Measurements from ENCODE around the gene USP5. TPM values are rescaled to one million over a fixed set of nuclear protein-coding genes. Genes with fewer than 3 reads are reported as not detected.
"Not testable (repeated sequence)": the region's sequence is repeated elsewhere in the genome, so short reads cannot be mapped to it uniquely, and the experiment has no call there.

USP5 gene
- total RNA-seq, 3 donors from 2014 or later = 169 to 192 (median 176) TPM

DNA sequence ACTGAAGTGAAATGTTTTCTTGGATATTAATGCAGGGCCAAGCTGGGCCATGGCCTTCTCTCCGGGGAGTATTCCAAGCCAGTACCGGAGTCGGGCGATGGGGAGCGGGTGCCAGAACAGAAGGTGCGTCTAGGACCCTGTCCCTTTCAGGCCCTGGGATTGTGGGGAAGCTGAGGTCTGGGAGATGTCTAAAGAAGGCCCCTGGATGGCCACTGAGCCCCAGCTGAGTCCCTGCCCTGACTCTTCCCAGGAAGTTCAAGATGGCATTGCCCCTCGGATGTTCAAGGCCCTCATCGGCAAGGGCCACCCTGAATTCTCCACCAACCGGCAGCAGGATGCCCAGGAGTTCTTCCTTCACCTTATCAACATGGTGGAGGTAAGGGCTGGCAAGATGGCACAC is 8.2 kb downstream of the USP5 start:
- no peak overlapping the region for H3K4me3 Mint-ChIP-seq
- H3K9me3 Mint-ChIP-seq = no peaks in the 10 kb centered on the region
- peaks cover 54% of the 10 kb centered on the region for H3K36me3 Mint-ChIP-seq (ENCODE audit: insufficient read depth)
- no peak for ATAC-seq
- no peaks in the 10 kb centered on the region for H3K4me1 Mint-ChIP-seq (ENCODE audit: low read depth)
- no peak for DNase-seq
- H3K27me3 Mint-ChIP-seq (ENCODE audit: low read depth) = no peaks in the 10 kb centered on the region

DNA sequence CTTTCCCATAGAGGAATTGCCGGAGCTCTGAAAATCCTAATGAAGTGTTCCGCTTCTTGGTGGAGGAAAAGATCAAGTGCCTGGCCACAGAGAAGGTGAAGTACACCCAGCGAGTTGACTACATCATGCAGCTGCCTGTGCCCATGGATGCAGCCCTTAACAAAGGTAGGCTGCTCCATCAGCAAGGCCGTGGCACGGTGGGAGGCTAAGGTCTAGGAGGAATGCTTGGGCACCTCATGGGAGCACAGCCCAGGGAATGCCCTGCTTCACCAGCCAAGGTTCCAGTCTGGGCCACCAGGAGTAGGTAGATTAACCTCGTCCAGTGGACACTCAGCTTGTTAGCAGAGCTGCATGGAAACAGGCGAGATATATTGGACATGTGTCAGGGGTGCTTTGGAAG is 9.0 kb downstream of the USP5 start:
- Mint-ChIP-seq H3K27me3 (ENCODE audit: low read depth) (no peaks in the 10 kb centered on the region), H3K4me3 (no peak overlapping the region), H3K36me3 (ENCODE audit: insufficient read depth) (peaks cover 55% of the 10 kb centered on the region), H3K9me3 (no peaks in the 10 kb centered on the region), H3K4me1 (ENCODE audit: low read depth) (no peaks in the 10 kb centered on the region)
- DNase-seq (no peak), ATAC-seq (no peak)

DNA sequence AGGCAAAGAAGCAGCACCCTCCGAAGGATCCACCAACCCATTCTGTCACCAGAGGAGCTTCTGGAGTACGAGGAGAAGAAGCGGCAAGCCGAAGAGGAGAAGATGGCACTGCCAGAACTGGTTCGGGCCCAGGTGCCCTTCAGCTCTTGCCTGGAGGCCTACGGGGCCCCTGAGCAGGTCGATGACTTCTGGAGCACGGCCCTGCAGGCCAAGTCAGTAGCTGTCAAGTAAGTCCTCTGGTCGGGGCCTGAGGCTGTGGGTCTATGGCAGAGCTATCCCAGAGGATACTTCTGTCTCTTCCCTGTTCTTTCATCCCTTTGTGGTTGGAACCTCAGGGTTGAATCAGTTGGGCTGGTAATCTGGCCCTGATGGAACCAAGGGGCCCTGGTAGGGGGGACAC is 9.4 kb downstream of the USP5 start:
- no peak overlapping the region for H3K4me3 Mint-ChIP-seq
- peaks cover under 1% of the 10 kb centered on the region for H3K4me1 Mint-ChIP-seq (ENCODE audit: low read depth)
- H3K27me3 Mint-ChIP-seq (ENCODE audit: low read depth) = no peaks in the 10 kb centered on the region
- H3K9me3 Mint-ChIP-seq = no peaks in the 10 kb centered on the region
- H3K36me3 Mint-ChIP-seq (ENCODE audit: insufficient read depth) = peaks cover 57% of the 10 kb centered on the region
- no peak for ATAC-seq
- no peak for DNase-seq

DNA sequence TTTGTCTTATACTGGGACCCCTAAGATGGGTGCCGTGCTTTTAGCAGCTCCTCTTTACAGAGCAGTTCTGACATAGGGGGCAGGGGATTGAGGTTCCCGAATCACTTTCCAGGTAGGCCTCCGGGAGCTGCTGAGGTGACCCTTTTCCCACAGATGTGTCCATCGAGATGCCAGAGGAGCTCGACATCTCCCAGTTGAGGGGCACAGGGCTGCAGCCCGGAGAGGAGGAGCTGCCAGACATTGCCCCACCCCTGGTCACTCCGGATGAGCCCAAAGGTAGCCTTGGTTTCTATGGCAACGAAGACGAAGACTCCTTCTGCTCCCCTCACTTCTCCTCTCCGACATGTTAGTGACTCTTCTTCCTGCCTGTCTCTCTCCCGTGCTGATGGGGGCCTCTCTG is 11.1 kb downstream of the USP5 start:
- Mint-ChIP-seq H3K4me3 (no peak overlapping the region), H3K27me3 (ENCODE audit: low read depth) (no peaks in the 10 kb centered on the region), H3K9me3 (no peaks in the 10 kb centered on the region), H3K36me3 (ENCODE audit: insufficient read depth) (peaks cover 50% of the 10 kb centered on the region), H3K4me1 (ENCODE audit: low read depth) (peaks cover 6% of the 10 kb centered on the region)
- ATAC-seq (no peak), DNase-seq (no peak)

DNA sequence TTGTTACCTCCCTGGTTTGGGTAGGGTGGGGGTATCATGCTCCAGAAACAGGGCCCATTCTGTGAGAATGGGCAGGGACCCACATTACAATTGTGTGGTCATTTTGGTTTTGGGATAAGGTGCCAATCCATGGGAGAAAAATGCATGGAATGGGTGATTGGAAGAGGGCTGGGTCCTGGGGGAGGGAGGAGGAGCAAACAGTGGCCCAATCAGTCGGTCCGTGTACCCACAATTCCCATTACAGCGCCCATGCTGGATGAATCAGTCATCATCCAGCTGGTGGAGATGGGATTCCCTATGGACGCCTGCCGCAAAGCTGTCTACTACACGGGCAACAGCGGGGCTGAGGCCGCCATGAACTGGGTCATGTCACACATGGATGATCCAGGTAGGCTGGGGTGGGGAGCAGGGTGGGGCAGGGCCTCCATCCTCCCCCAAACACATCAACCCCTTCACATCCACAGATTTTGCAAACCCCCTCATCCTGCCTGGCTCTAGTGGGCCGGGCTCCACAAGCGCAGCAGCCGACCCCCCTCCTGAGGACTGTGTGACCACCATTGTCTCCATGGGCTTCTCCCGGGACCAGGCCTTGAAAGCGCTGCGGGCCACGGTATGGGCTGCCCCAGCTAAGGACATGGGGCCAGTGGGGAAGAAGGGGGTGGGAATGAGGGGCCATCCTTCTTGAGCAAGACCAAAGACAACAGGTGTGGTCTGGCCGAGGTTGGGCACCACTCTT is 11.8 kb downstream of the USP5 start:
- ATAC-seq = no peak
- Mint-ChIP-seq H3K27me3 (ENCODE audit: low read depth) (no peaks in the 10 kb centered on the region), H3K36me3 (ENCODE audit: insufficient read depth) (peaks cover 50% of the 10 kb centered on the region), H3K4me3 (no peak overlapping the region), H3K4me1 (ENCODE audit: low read depth) (peaks cover 12% of the 10 kb centered on the region), H3K9me3 (no peaks in the 10 kb centered on the region)
- DNase-seq = no peak

DNA sequence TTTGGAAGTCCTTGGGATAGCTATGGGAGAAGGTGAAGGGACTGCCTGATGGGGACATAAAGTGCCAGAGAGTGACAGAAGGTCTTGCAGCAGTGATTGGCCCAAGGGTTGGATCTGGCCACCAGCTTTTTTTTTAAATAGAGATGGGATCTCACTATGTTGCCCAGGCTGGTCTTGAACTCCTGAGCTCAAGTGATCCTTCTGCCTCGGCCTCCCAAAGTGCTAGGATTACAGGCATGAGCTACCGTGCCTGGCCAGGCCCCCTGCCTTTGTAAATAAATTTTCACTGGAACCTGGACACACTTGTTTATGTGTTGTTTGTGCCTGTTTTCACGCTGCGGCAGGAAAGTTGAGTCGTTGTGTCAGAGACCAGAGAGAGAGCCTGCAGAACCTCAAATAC is 13.4 kb downstream of the USP5 start:
- peaks cover 57% of the 10 kb centered on the region for H3K36me3 Mint-ChIP-seq (ENCODE audit: insufficient read depth)
- not testable (repeated sequence) for ATAC-seq; H3K27me3 Mint-ChIP-seq (ENCODE audit: low read depth); DNase-seq; H3K9me3 Mint-ChIP-seq
- H3K4me3 Mint-ChIP-seq = peak overlapping the region; percentile 29
- H3K4me1 Mint-ChIP-seq (ENCODE audit: low read depth) = peaks cover 26% of the 10 kb centered on the region

DNA sequence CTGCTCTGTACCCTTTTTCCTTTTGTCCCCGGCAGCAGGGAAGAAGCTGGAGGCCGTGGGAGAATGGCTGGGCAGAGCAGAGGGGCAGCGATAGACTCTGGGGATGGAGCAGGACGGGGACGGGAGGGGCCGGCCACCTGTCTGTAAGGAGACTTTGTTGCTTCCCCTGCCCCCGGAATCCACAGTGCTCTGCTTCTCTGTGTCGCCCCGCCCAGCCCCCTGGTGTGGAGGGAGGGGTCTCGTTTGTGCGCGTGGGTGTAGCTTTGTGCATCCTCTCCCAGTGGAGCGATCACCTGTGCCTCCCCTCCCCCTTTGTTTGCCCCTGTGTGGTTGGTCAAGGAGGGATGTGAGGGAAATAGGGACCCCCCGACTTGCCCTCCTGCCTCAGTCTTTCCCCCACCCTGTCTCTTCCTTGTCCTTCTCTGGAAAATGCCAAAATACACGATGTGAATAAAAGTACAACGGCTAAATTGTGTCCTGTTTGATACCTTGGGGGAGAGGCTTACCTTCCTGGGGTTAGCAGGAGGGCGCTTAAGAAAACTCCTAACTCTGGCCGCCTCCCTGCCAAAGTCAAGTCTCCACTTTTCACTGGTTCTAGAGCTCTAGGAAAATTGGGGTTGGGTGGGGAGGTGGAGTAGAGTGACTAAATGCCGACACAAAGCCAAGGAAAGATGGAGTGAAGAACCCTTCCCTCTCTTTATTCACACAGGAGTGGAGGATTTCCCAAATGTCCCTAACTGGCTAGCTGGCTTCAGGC is 14.4 kb downstream of the USP5 start:
- DNase-seq = no peak
- H3K36me3 Mint-ChIP-seq (ENCODE audit: insufficient read depth) = peaks cover 54% of the 10 kb centered on the region
- ATAC-seq = no peak

DNA sequence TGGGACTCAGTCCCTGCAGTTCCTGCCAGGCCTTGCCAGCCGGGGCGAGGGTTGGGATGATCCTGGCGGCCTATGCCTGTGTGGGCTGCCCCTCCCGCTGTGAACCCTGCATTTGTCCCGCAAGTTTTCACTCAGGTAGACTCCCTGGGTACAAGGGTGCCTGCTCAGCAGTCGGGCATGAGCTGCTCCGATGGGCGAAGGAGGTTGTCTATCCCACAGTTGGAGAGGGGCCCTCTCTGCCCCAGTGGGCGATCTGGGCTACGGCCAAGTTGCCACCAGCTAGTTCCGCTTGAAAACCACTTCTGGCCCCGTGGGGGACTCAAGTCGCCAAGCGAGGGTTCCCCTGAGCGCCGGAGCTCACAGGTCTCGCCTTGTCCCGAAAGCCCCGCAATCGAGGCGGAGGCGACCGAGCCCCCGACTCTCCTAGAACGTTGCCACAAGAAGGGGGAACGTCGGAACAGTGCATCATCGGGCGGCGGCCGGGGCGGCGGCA is 15.0 kb downstream of the USP5 start:
- Mint-ChIP-seq H3K9me3 (no peaks in the 10 kb centered on the region), H3K27me3 (ENCODE audit: low read depth) (no peaks in the 10 kb centered on the region), H3K4me3 (peak overlapping the region; percentile 93), H3K4me1 (ENCODE audit: low read depth) (peaks cover 42% of the 10 kb centered on the region), H3K36me3 (ENCODE audit: insufficient read depth) (peaks cover 51% of the 10 kb centered on the region)
- ATAC-seq (peak; percentile 1 to 3), DNase-seq (no peak)

More for the DNA sequence above, 14.4 kb downstream of the USP5 start:
- no peaks in the 10 kb centered on the region for H3K27me3 Mint-ChIP-seq (ENCODE audit: low read depth)
- no peaks in the 10 kb centered on the region for H3K9me3 Mint-ChIP-seq
- H3K4me1 Mint-ChIP-seq (ENCODE audit: low read depth) = peaks cover 36% of the 10 kb centered on the region
- H3K4me3 Mint-ChIP-seq = peak overlapping the region; percentile 93

DNA sequence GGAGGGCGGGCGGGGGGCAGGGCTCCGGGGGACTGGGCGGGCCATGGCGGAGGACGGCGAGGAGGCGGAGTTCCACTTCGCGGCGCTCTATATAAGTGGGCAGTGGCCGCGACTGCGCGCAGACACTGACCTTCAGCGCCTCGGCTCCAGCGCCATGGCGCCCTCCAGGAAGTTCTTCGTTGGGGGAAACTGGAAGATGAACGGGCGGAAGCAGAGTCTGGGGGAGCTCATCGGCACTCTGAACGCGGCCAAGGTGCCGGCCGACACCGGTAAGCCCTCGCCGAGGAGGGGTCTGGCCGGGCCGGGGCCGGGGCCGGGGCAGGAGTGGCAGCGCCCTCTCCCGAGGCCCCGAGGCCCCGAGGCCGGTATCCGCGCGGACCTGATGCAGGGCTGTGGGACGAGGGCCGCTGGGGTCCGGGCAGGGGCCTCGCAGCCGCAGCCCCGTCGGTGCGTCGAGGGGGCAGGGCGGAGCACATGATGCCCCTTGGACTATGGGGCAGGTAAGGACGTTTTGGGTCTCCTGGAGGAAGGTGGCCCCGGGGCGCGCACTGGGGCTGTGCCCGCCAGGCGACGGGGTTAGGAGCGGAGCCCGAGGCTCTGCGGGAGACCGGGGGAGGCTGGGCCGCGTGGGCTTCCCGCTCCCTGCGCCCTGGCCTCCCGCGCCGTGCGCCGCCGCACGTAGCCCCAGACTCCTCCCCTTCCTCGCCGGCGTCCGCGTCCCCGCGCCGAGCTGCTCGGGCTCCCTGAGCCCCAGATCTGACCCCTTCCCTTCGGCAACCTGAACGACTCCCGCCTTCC is 15.7 kb downstream of the USP5 start, which contains the start of gene TPI1:
TPI1 (plus strand) TSS at position 119 of the 798 bp plus-strand sequence; CDS start at position 155, 36 bp downstream.
- H3K4me3 Mint-ChIP-seq = peak within 1 kb of the TSS; percentile 95
- H3K4me1 Mint-ChIP-seq (ENCODE audit: low read depth) = peaks cover 49% of the 10 kb centered on the region
- peak; percentile 78 for DNase-seq
- no peaks in the 10 kb centered on the region for H3K9me3 Mint-ChIP-seq
- H3K27me3 Mint-ChIP-seq (ENCODE audit: low read depth) = no peaks in the 10 kb centered on the region
- peak; percentile 79 to 81 for ATAC-seq
- peaks cover 47% of the 10 kb centered on the region for H3K36me3 Mint-ChIP-seq (ENCODE audit: insufficient read depth)

DNA sequence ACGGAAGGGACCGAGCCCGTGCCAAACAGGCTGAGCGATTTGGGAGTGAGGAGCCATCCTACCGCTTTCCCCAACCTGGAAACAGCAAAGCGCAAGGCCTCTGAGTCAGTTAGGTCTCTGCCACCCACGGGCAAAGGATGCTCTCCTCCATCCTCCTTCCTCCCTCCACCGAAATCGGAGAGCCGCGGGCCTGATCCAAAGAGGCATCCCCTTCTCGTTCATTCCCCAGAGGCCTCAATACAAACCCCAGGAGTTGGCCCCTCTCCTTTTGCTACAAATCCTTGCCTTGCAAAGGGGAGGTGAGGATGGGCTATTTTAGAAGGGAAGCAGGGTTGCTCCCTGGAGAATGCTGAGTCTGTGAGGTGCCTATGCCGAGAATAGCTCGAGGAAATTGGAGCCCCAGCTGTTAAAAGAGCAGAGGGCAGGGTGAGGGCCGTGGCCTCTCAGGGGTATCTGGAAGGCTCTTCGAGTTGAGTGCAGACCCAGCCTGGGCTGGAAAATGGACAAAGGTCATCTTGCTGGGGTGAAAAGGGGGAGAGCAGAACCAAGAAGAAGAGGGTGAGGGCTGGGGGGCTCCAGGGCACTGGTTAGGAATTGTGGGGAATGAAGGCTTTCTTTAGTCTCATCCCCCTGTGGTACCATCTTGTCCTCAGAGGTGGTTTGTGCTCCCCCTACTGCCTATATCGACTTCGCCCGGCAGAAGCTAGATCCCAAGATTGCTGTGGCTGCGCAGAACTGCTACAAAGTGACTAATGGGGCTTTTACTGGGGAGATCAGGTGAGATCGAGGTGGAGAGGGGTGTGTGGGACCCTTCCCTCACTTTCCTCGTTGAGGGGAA is 16.5 kb downstream of the USP5 start:
- peaks cover 44% of the 10 kb centered on the region for H3K36me3 Mint-ChIP-seq (ENCODE audit: insufficient read depth)
- H3K4me3 Mint-ChIP-seq = peak overlapping the region; percentile 95
- peak in 1 of 2 donors; percentile 1 for ATAC-seq
- peak; percentile 38 for DNase-seq
- H3K27me3 Mint-ChIP-seq (ENCODE audit: low read depth) = no peaks in the 10 kb centered on the region
- H3K9me3 Mint-ChIP-seq = no peaks in the 10 kb centered on the region
- H3K4me1 Mint-ChIP-seq (ENCODE audit: low read depth) = peaks cover 50% of the 10 kb centered on the region

DNA sequence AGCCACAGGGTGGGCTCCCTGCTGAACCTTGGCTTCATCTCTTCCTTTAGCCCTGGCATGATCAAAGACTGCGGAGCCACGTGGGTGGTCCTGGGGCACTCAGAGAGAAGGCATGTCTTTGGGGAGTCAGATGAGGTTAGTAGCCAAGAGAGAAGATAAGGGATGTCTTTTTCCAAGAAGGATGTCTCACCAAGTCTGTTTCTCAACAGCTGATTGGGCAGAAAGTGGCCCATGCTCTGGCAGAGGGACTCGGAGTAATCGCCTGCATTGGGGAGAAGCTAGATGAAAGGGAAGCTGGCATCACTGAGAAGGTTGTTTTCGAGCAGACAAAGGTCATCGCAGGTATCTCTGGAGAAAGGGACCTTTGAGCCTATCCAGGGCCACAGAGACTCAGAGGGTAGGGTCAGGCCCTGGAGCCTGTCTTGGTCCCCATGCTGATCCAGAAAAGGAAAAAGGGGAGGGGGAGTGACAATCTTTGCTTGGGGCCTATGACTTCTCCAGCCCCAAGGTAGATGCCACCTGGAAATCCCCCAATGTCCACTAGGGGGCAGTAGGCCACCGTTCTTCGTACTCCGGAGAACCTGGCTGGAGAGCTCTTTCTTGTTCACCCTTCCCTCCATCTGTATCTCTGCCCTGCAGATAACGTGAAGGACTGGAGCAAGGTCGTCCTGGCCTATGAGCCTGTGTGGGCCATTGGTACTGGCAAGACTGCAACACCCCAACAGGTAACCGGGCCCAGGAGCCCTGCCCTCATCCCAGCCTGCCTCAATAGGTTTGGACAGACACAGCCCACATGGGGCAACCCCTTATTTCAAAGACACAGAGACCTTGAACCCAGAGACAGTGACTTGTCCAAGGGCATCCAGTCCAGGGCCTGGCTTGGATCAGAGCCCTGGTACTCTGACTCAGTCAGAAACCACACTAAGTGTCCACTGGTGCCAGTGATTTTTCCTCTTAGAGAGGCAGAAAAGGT is 17.4 kb downstream of the USP5 start:
- Mint-ChIP-seq H3K36me3 (ENCODE audit: insufficient read depth) (peaks cover 41% of the 10 kb centered on the region), H3K9me3 (no peaks in the 10 kb centered on the region), H3K4me1 (ENCODE audit: low read depth) (peaks cover 53% of the 10 kb centered on the region), H3K4me3 (peak overlapping the region; percentile 95), H3K27me3 (ENCODE audit: low read depth) (no peaks in the 10 kb centered on the region)
- peak; percentile 88 for DNase-seq
- no peak for ATAC-seq

DNA sequence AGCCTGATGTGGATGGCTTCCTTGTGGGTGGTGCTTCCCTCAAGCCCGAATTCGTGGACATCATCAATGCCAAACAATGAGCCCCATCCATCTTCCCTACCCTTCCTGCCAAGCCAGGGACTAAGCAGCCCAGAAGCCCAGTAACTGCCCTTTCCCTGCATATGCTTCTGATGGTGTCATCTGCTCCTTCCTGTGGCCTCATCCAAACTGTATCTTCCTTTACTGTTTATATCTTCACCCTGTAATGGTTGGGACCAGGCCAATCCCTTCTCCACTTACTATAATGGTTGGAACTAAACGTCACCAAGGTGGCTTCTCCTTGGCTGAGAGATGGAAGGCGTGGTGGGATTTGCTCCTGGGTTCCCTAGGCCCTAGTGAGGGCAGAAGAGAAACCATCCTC is 18.4 kb downstream of the USP5 start:
- H3K27me3 Mint-ChIP-seq (ENCODE audit: low read depth); ATAC-seq; H3K9me3 Mint-ChIP-seq; DNase-seq: not testable (repeated sequence)
- Mint-ChIP-seq H3K4me1 (ENCODE audit: low read depth) (peaks cover 53% of the 10 kb centered on the region), H3K36me3 (ENCODE audit: insufficient read depth) (peaks cover 33% of the 10 kb centered on the region), H3K4me3 (peak overlapping the region; percentile 49)

Data from activated T-cell treated with anti-CD3 and anti-CD28 coated beads, Interleukin-2, amount 50 U/mL, for 4 hours (primary cell).